Measurements from ENCODE around the gene SYCN.

SYCN gene

DNA sequence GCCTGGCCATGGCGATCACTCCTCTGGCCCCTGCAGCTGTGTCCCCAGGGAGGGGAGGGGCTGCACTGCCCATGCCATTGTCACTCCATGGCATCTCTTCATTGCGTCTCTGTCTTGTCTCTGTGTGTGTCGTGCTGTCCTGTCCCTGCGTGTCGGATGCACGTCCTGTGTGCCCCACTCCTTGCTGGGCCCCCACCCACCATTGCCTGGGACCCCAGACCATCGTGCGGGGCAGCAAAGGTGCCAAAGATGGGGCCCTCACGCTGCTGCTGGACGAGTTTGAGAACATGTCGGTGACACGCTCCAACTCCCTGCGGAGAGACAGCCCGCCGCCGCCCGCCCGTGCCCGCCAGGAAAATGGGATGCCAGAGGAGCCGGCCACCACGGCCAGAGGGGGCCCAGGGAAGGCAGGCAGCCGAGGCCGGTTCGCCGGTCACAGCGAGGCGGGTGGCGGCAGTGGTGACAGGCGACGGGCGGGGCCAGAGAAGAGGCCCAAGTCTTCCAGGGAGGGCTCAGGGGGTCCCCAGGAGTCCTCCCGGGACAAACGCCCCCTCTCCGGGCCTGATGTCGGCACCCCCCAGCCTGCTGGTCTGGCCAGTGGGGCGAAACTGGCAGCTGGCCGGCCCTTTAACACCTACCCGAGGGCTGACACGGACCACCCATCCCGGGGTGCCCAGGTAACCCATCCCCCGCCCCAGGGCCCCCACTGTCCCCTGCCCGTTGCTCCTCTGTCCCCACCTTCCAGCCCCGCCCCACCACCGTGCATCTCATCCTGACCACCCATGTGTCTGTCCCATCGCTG, 31.2 kb downstream of the SYCN start:
- FAIRE-seq (no peak), DNase-seq (ENCODE audit: insufficient read length, low spot score) (no peak)
- TF ChIP-seq TAF1 (IDR thresholded peaks at IDR 0.05; ENCODE audit: low read depth, low read length): no peak
- TF ChIP-seq POLR2A (IDR thresholded peaks at IDR 0.05; ENCODE audit: low read depth, low read length): no peak

DNA sequence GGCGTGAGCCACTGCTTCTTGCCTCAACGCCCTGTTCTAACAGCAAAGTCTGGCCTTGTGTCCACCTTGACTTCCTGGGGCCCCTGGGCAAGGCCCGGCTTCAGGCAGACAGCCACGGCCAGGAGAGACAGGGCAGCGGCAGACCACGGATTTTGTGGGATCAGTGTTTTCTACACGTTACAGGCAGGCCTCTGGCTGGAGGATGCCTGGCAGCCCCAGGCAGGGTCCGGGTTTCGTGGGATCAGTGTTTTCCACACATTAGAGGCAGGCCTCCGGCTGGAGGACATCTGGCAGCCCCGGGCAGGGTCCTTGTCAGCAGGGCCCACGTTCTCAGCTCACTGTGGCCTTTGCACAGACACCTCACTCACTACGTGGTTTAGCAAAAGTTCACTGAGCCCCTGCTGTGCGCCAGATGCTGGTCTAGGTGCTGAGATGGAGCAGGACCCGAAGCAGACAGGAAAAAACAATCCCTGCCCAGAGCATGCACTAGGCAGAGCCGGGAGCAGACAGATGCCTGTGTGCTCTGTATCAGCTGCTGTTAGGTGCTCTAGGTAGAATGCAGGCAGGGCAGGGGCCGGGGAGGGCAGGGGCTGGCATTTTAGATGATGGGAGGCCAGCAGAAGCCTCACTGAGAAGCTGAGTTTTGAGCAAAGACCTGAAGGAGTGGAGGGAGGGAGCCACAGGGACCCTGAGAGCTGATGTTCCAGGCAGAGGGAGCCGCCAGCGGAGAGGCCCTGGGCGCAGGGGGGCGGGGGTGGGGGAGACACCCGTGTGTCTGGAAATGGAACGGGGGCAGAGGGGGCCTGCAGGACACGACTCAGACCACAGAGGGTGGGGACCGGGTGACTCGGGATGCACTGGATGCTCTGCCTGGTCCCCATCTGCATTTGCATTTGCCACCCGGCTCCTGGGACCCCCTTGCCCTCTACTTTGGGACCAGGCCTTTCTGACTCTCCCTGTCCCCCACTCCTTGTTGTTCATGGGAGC, 32.3 kb downstream of the SYCN start:
- FAIRE-seq: no peak
- DNase-seq (ENCODE audit: insufficient read length, low spot score): no peak
- TF ChIP-seq POU2F2 (IDR thresholded peaks at IDR 0.05; ENCODE audit: low read depth, low read length) (no peak), PAX5 (IDR thresholded peaks at IDR 0.05; ENCODE audit: insufficient read depth, low read length, severe bottlenecking) (no peak), SPI1 (IDR thresholded peaks at IDR 0.05; ENCODE audit: low read depth, low read length) (no peak), TAF1 (IDR thresholded peaks at IDR 0.05; ENCODE audit: low read depth, low read length) (no peak), POLR2A (IDR thresholded peaks at IDR 0.05; ENCODE audit: low read depth, low read length) (no peak), POLR2AphosphoS5 (IDR thresholded peaks at IDR 0.05; ENCODE audit: low read depth, low read length) (no peak)

DNA sequence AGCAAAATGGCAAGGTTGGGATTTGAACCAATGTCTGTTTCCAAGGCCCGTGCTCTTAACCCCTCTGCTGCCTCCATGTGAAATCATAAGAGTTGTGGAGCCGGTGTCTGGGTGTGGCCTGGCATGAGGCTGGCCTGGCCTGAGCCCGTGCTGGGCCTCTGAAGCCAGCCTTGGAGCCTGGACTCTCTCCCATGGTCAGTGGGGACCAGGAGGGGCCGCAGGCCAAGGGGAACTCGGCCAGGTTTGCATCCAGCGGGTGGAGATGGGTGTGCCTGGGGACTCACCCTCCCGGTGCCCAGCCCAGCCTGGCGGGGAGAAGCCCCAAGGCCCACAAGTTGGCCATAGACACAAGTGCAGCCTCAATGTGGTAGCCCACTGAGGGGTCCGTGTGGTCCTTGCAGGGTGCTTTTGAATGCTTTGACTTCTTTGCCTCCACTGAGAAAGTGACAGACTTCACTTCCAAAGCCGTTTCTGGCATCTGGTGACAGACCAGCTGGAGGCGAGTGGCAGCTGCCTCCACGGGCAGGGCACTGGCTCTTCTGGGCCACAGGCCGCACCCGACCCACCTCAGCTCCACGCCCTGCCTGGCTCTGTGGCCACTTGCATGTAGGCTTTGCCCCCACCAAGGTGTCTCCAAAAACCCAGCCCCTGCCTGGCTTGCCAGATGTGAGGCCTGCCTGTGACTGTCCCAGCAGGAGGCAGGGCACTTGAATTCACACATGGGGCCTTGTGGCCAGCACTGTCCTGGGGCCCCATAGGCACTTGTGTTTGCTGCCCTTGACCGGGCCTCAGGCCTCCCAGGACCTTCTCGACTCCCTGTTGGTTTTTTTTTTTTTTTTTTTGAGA, 33.5 kb downstream of the SYCN start:
- no peak for DNase-seq (ENCODE audit: insufficient read length, low spot score)
- FAIRE-seq: no peak
- TF ChIP-seq POU2F2 (IDR thresholded peaks at IDR 0.05; ENCODE audit: low read depth, low read length) (no peak), TAF1 (IDR thresholded peaks at IDR 0.05; ENCODE audit: low read depth, low read length) (no peak), POLR2AphosphoS5 (IDR thresholded peaks at IDR 0.05; ENCODE audit: low read depth, low read length) (no peak), SPI1 (IDR thresholded peaks at IDR 0.05; ENCODE audit: low read depth, low read length) (no peak), PAX5 (IDR thresholded peaks at IDR 0.05; ENCODE audit: insufficient read depth, low read length, severe bottlenecking) (no peak), POLR2A (IDR thresholded peaks at IDR 0.05; ENCODE audit: low read depth, low read length) (no peak)

DNA sequence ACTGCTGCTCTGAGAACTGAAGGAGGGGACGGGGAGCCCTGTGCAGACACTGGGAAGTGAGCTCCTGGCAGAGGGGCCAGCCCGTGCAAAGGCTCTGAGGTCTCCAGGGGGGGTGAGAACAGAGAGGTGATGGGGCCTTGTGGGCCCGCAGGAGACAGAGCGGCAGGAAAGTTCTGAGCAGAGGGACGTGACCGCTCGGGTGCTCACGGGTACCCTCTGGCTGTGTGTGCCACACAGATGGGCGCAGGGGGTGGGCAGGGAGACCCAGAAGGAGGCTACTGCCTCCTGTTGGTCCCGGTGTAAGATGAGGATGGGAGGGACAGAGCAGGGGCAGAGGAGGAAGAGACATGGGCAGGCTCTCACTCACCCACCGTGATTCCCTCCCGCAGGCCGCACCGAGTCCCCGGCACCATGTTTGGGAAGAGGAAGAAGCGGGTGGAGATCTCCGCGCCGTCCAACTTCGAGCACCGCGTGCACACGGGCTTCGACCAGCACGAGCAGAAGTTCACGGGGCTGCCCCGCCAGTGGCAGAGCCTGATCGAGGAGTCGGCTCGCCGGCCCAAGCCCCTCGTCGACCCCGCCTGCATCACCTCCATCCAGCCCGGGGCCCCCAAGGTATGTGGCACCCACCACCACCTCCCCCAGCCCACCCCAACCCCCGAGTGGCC, 34.8 kb downstream of the SYCN start:
- no peak for FAIRE-seq
- DNase-seq (ENCODE audit: insufficient read length, low spot score): no peak
- TF ChIP-seq POU2F2 (IDR thresholded peaks at IDR 0.05; ENCODE audit: low read depth, low read length): no peak
- no peak for TF ChIP-seq SPI1 (IDR thresholded peaks at IDR 0.05; ENCODE audit: low read depth, low read length)
- TF ChIP-seq POLR2A (IDR thresholded peaks at IDR 0.05; ENCODE audit: low read depth, low read length): no peak

DNA sequence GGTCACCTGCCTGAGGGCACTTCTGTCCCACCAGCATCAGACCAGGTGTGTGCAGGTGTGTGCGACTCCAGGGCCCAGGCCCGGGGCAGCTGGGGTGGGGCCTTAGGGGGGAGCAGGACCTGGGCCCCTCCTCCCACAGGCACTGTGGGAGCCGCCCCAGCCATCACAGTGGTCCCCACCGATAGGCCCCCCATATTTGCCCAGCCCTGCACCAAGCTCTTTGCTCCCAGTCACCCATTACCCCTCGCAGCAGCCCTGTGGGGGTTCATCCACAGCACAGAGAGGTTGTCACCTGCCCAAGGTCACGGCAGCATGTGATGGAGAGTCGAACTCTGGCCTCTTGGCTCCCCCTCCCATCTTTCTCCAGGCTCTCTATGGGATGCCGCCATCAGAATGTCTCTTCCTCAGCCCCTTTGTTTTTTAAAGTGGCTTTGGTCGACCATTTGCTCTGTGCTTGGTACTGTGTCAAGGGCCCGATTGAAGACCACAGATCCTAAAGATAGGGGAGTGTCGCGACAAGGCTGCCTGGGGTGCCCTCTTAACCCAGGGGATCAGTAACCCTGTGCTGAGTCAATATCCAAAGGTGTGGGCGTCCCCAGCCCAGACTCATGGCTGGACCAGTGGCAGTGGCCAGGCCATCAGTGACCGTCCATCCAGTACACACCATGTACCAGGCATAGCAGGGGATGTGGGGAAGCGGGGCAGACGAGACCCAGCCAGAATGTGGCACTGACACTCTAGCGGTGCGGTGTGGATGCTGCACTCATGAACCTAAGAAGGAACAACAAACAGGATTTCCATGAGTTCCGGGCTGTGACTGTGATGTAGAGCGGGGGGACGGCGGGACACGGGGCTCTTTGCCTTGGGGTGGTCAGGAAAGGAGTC, 35.6 kb downstream of the SYCN start:
- FAIRE-seq (no peak), DNase-seq (ENCODE audit: insufficient read length, low spot score) (no peak)
- TF ChIP-seq POLR2AphosphoS5 (IDR thresholded peaks at IDR 0.05; ENCODE audit: low read depth, low read length) (no peak), PAX5 (IDR thresholded peaks at IDR 0.05; ENCODE audit: insufficient read depth, low read length, severe bottlenecking) (no peak), SPI1 (IDR thresholded peaks at IDR 0.05; ENCODE audit: low read depth, low read length) (no peak), POU2F2 (IDR thresholded peaks at IDR 0.05; ENCODE audit: low read depth, low read length) (no peak), POLR2A (IDR thresholded peaks at IDR 0.05; ENCODE audit: low read depth, low read length) (no peak), TAF1 (IDR thresholded peaks at IDR 0.05; ENCODE audit: low read depth, low read length) (no peak)

DNA sequence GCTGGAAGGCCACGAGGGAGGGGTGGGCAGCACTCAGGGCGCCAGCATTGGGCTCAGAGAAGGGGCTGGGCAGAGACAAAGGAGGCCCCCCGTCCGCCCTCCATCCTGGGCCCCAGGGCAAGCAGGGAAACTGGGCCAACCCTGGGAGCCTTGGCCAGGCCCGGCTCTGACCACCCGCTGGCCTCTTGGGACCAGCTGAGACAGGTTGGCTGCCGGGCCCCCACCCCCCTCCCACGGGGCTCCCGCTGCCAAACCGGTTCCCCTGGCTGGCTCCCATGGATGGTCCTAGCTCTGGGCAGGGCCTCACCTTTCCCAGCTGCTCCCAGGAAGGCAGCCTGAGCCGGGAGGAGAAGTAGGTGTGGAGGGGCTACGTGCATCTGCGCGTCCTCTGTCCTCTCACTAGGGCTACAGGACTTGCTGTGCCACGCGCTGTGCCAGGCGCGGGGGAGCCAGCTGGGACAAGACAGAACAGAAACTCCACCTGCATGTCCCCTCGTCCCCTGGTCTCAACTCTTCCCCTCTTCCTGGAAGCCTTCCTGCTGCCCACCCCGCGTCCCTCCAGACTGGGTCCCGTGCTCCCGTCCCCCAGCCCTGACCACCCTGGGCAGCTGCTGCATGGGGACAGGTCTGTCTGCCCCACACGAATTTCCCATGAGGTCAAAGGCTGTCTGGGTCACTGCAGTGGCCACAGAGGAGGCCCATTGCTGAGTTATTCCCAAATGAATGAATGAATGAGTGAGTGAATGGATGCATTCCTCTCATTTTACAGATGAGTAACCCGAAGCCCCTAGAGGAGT, 36.4 kb downstream of the SYCN start:
- FAIRE-seq (no peak), DNase-seq (ENCODE audit: insufficient read length, low spot score) (no peak)
- no peak for TF ChIP-seq SPI1 (IDR thresholded peaks at IDR 0.05; ENCODE audit: low read depth, low read length)
- no peak for TF ChIP-seq POLR2A (IDR thresholded peaks at IDR 0.05; ENCODE audit: low read depth, low read length)
- no peak for TF ChIP-seq POU2F2 (IDR thresholded peaks at IDR 0.05; ENCODE audit: low read depth, low read length)
- no peak for TF ChIP-seq TAF1 (IDR thresholded peaks at IDR 0.05; ENCODE audit: low read depth, low read length)
- no peak for TF ChIP-seq POLR2AphosphoS5 (IDR thresholded peaks at IDR 0.05; ENCODE audit: low read depth, low read length)
- no peak for TF ChIP-seq PAX5 (IDR thresholded peaks at IDR 0.05; ENCODE audit: insufficient read depth, low read length, severe bottlenecking)

DNA sequence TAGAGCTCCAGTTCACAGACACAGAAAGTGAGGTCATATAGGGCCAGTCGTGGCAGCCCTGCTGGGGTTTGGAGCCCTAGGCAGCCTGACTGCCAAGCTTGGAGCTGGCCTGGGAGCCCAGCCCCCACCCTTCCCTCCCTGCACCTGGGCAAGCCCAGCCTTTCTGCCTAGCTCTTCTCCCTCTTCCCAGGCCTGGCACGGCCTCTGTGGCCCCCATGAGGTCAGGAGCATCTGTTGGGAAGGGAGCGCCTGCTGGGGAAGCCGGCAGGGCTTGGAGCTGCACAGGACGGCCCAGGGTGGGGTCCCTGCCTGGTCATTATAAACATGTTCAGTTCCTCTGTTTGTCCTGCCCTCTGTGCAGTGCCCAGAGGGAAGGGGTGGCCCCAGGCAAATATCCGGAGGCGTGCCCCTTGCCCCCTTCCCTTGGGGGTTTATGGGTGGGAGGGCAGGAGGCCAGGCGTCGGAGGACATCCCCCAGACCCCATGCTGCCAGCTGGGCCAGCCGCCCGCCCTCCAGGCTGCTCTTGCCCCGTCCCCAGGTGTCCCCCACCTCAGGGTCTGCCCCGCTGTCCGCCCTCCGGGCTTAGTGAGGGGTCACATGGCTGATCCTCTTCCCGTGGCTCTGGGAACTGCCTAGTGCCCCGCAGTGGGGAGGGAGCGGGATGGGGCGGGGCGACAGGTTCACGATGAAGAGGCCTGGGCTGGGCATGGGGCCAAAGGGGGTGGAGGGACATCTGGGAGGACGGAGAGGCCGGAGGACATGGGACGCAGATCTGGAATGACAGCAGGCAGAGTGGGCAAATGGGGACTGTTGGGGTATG, 37.3 kb downstream of the SYCN start:
- TF ChIP-seq PAX5 (IDR thresholded peaks at IDR 0.05; ENCODE audit: insufficient read depth, low read length, severe bottlenecking) (no peak), POLR2AphosphoS5 (IDR thresholded peaks at IDR 0.05; ENCODE audit: low read depth, low read length) (no peak), POU2F2 (IDR thresholded peaks at IDR 0.05; ENCODE audit: low read depth, low read length) (no peak), POLR2A (IDR thresholded peaks at IDR 0.05; ENCODE audit: low read depth, low read length) (no peak), TAF1 (IDR thresholded peaks at IDR 0.05; ENCODE audit: low read depth, low read length) (no peak), SPI1 (IDR thresholded peaks at IDR 0.05; ENCODE audit: low read depth, low read length) (no peak)
- FAIRE-seq (no peak), DNase-seq (ENCODE audit: insufficient read length, low spot score) (no peak)

Measured in GM12891 (cell line).